Type B pancreatic cell (in vitro differentiated cells): ENCODE data around the gene SETBP1. TPM values are rescaled to one million over a fixed set of nuclear protein-coding genes. Genes with fewer than 3 reads are reported as not detected.

Source experiments
- DNase-seq: peaks from one replicate; pipeline ENCODE4 v3.0.0; 2021; ENCODE audit warnings: mixed read lengths; ENCODE audit not compliant: unreplicated experiment; ENCODE audit errors: extremely low spot score
- H3K27ac Mint-ChIP-seq: 2 replicates; pipeline ENCODE4 v1.8.0; 2021; ENCODE audit warnings: mild to moderate bottlenecking, mixed read lengths
- H3K27me3 Mint-ChIP-seq: 2 replicates; pipeline ENCODE4 v1.8.0; 2021; ENCODE audit warnings: mixed read lengths
- H3K36me3 Mint-ChIP-seq: 2 replicates; pipeline ENCODE4 v1.8.0; 2021; ENCODE audit warnings: mixed read lengths
- H3K4me1 Mint-ChIP-seq: one replicate; pipeline ENCODE4 v1.8.0; 2021; ENCODE audit warnings: mixed read lengths; ENCODE audit not compliant: unreplicated experiment
- H3K4me3 Mint-ChIP-seq: 2 replicates; pipeline ENCODE4 v1.8.0; 2021; ENCODE audit warnings: mild to moderate bottlenecking, mixed read lengths
- H3K9me3 Mint-ChIP-seq: 2 replicates; pipeline ENCODE4 v1.8.0; 2021; ENCODE audit warnings: mixed read lengths
- CTCF ChIP-seq: fragments of 200-600 bp; sonication (generic); conservative IDR thresholded peaks from 2 replicates; pipeline ENCODE4 v1.5.0; 2021; ENCODE audit warnings: antibody characterized with exemption, mild to moderate bottlenecking
- total RNA-seq: library from RNA; stranded (reverse); gene quantifications from 2 replicates; pipeline ENCODE4 v1.2.1, GENCODE V29; 2021; ENCODE audit warnings: low replicate concordance

SETBP1 gene
- total RNA-seq, 1 donor from 2014 or later = 62.7 TPM

- H3K36me3 Mint-ChIP-seq = peaks cover 11% of the 10 kb centered on the region
- peaks cover 4% of the 10 kb centered on the region for H3K9me3 Mint-ChIP-seq
- TF ChIP-seq CTCF = no peak
- no peak for DNase-seq
- H3K4me3 Mint-ChIP-seq = no peak overlapping the region
- H3K4me1 Mint-ChIP-seq = peaks cover 17% of the 10 kb centered on the region
- no peaks in the 10 kb centered on the region for H3K27me3 Mint-ChIP-seq
- no peak overlapping the region for H3K27ac Mint-ChIP-seq
These were observed 306.2 kb downstream of the SETBP1 start for GRCh38 chr18:44986933-44987332.

DNA sequence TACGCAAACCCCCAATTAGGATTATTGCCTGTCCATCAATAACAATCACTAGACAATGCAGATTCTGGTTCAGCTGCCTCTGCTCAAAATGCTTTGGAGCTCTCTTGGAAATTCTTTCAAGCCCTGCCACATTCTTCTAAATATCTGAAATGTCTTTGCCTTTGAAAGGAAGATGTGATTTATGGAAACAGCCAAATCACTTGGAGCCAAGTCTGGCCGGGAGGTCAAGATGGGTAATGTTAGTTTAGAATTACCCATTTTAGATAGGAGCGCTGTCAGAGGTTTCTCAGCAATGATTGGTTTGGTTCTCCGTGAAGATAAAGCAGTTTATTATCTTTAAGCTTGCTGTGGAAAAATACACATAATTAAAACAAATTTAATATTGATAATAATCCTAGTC lies 306.7 kb downstream of the SETBP1 start:
- Mint-ChIP-seq H3K4me3 (no peak overlapping the region), H3K36me3 (peaks cover 11% of the 10 kb centered on the region), H3K27me3 (no peaks in the 10 kb centered on the region), H3K4me1 (peaks cover 17% of the 10 kb centered on the region), H3K27ac (no peak overlapping the region), H3K9me3 (peaks cover 4% of the 10 kb centered on the region)
- DNase-seq = no peak
- TF ChIP-seq CTCF = no peak

- no peak overlapping the region for H3K4me3 Mint-ChIP-seq
- no peak for TF ChIP-seq CTCF
- no peak overlapping the region for H3K27ac Mint-ChIP-seq
These were observed 308.3 kb downstream of the SETBP1 start for GRCh38 chr18:44988821-44989587.

DNA sequence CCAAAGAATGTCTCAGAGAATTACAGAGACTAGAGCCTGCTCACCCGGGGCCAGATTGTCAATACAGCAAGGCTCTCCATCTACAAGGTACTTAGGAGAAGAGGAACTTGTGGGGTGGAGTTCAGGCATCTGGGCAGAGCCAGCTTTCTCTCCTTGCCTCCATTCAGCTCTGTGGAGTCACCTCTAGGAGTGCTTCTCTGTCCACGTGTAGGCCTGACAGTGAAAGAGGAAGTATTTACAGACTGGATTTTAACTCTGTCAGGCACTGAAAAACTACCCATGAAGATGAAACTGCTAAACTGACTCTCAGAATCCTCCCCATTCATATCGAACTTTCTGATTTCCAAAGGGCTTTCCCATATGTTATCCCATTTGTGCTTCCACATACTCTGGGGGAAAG lies 315.6 kb downstream of the SETBP1 start:
- Mint-ChIP-seq H3K9me3 (peaks cover 3% of the 10 kb centered on the region), H3K4me1 (no peaks in the 10 kb centered on the region), H3K36me3 (peaks cover 8% of the 10 kb centered on the region), H3K4me3 (no peak overlapping the region), H3K27me3 (no peaks in the 10 kb centered on the region), H3K27ac (no peak overlapping the region)
- no peak for TF ChIP-seq CTCF
- no peak for DNase-seq

More at GRCh38 chr18:44988821-44989587, 308.3 kb downstream of the SETBP1 start:
- DNase-seq = no peak
- Mint-ChIP-seq H3K9me3 (peaks cover 4% of the 10 kb centered on the region), H3K27me3 (no peaks in the 10 kb centered on the region), H3K4me1 (peaks cover 17% of the 10 kb centered on the region), H3K36me3 (peaks cover 11% of the 10 kb centered on the region)

- no peak for DNase-seq
- Mint-ChIP-seq H3K27me3 (no peaks in the 10 kb centered on the region), H3K36me3 (peaks cover 13% of the 10 kb centered on the region), H3K9me3 (peaks cover 3% of the 10 kb centered on the region), H3K27ac (no peak overlapping the region), H3K4me3 (no peak overlapping the region), H3K4me1 (no peaks in the 10 kb centered on the region)
- TF ChIP-seq CTCF = no peak
These were observed 316.5 kb downstream of the SETBP1 start for GRCh38 chr18:44997174-44997573.
